Hepatocyte (in vitro differentiated cells): ENCODE results near the gene ITGB7. TPM values are rescaled to one million over a fixed set of nuclear protein-coding genes. Genes with fewer than 3 reads are reported as not detected.

Experiments
- DNase-seq: peaks from one replicate; pipeline ENCODE4 v3.0.0-alpha.2; 2016; ENCODE audit warnings: low spot score
- H2AFZ ChIP-seq: fragments of 200-600 bp; sonication (generic); 2 replicates; pipeline ENCODE4 v1.6.0; 2016; ENCODE audit warnings: antibody characterized with exemption, mild to moderate bottlenecking
- H3K27ac ChIP-seq: fragments of 200-600 bp; sonication (generic); 2 replicates; pipeline ENCODE4 v1.5.1; 2016; ENCODE audit warnings: mild to moderate bottlenecking
- H3K27me3 ChIP-seq: fragments of 200-600 bp; sonication (generic); 2 replicates; pipeline ENCODE4 v1.6.1; 2016
- H3K36me3 ChIP-seq: fragments of 200-600 bp; sonication (generic); replicated peaks from 2 replicates; pipeline ENCODE4 v1.5.1; 2016; ENCODE audit warnings: low read depth; ENCODE audit not compliant: insufficient read depth
- H3K4me1 ChIP-seq: fragments of 200-600 bp; sonication (generic); 2 replicates; pipeline ENCODE4 v1.5.1; 2016; ENCODE audit warnings: mild to moderate bottlenecking, moderate library complexity; ENCODE audit not compliant: insufficient read depth
- H3K4me2 ChIP-seq: fragments of 200-600 bp; sonication (generic); 2 replicates; pipeline ENCODE4 v1.6.0; 2016
- H3K4me3 ChIP-seq: fragments of 200-600 bp; sonication (generic); 2 replicates; pipeline ENCODE4 v1.5.1; 2016; ENCODE audit warnings: mild to moderate bottlenecking
- H3K79me2 ChIP-seq: fragments of 200-600 bp; sonication (generic); 2 replicates; pipeline ENCODE4 v1.6.0; 2017; ENCODE audit warnings: mild to moderate bottlenecking
- H3K9me2 ChIP-seq: fragments of 200-600 bp; sonication (generic); replicated peaks from 2 replicates; pipeline ENCODE4 v1.6.0; 2017; ENCODE audit warnings: mild to moderate bottlenecking; ENCODE audit not compliant: insufficient read depth
- H3K9me3 ChIP-seq: fragments of 200-600 bp; sonication (generic); 2 replicates; pipeline ENCODE4 v1.5.1; 2016; ENCODE audit warnings: low read depth, mild to moderate bottlenecking
- H4K20me1 ChIP-seq: fragments of 200-600 bp; sonication (generic); 2 replicates; pipeline ENCODE4 v1.6.0; 2016; ENCODE audit warnings: mild to moderate bottlenecking; ENCODE audit not compliant: insufficient read depth, poor library complexity, severe bottlenecking
- CTCF ChIP-seq: fragments of 200-600 bp; sonication (generic); IDR thresholded peaks from 2 replicates; pipeline ENCODE4 v1.5.1; 2016; ENCODE audit warnings: antibody characterized with exemption, mild to moderate bottlenecking; ENCODE audit not compliant: poor library complexity
- EZH2 ChIP-seq: fragments of 200-600 bp; sonication (generic); IDR thresholded peaks from 2 replicates; pipeline ENCODE4 v1.6.1; 2016; ENCODE audit warnings: antibody characterized with exemption, mild to moderate bottlenecking, borderline replicate concordance
- EZH2phosphoT487 ChIP-seq: fragments of 200-600 bp; sonication (generic); IDR thresholded peaks from one replicate; pipeline ENCODE4 v1.6.1; 2018; ENCODE audit warnings: antibody characterized with exemption, mild to moderate bottlenecking, low read depth, moderate library complexity; ENCODE audit not compliant: unreplicated experiment, severe bottlenecking
- WGBS: methylation state at CpG from one replicate; pipeline ENCODE4 v1.1.6; 2016; ENCODE audit warnings: low lambda C conversion rate; ENCODE audit errors: missing lambda C conversion rate; 5-methylcytosine and 5-hydroxymethylcytosine counted together
- polyA plus RNA-seq: library from polyadenylated mRNA; unstranded; fragments of >200 nt; fragmentation: Nextera tagmentation; extraction: Ambion mirVana; gene quantifications from 2 replicates; pipeline ENCODE4 v1.2.1, GENCODE V29; 2016
- total RNA-seq: library from RNA; depleted of rRNA; stranded (reverse); fragments of >200 nt; gene quantifications from 2 replicates; pipeline ENCODE4 v1.2.3, GENCODE V29; 2014

ITGB7 gene
- total and polyA plus RNA-seq, 2 experiments from 2014 or later, result 0.23 TPM; not detected in 1

GRCh38 chr12:53219292-53219955, 12.4 kb upstream of the ITGB7 start:
- WGBS, result 7% methylated on average over 27 of the region's 27 CpGs
- peak overlapping the region; percentile 67 for H2AFZ ChIP-seq
- peaks cover 12% of the 10 kb centered on the region for H4K20me1 ChIP-seq
- no peaks in the 10 kb centered on the region for H3K27me3 ChIP-seq
- no peaks in the 10 kb centered on the region for H3K36me3 ChIP-seq
- H3K4me3 ChIP-seq, result peak overlapping the region; percentile 91
- no peaks in the 10 kb centered on the region for H3K9me2 ChIP-seq
- H3K9me3 ChIP-seq, result no peaks in the 10 kb centered on the region
- DNase-seq, result peak; percentile 54
- TF ChIP-seq EZH2phosphoT487 (no peak), CTCF (no peak), EZH2 (no peak)
- H3K4me1 ChIP-seq, result peaks cover 60% of the 10 kb centered on the region
- peaks cover 55% of the 10 kb centered on the region for H3K79me2 ChIP-seq
- peak overlapping the region; percentile 98 for H3K4me2 ChIP-seq
- H3K27ac ChIP-seq, result peak overlapping the region; percentile 100

GRCh38 chr12:53218551-53219291, 11.7 kb upstream of the ITGB7 start:
- H3K9me2 ChIP-seq, result no peaks in the 10 kb centered on the region
- peaks cover 57% of the 10 kb centered on the region for H3K79me2 ChIP-seq
- WGBS, result 18% methylated on average over 20 of the region's 30 CpGs
- peak overlapping the region; percentile 100 for H3K27ac ChIP-seq
- no peak for TF ChIP-seq CTCF
- TF ChIP-seq EZH2phosphoT487, result no peak
- TF ChIP-seq EZH2, result no peak
- H4K20me1 ChIP-seq, result peaks cover 14% of the 10 kb centered on the region
- no peak for DNase-seq
- peaks cover 53% of the 10 kb centered on the region for H3K4me1 ChIP-seq
- peak overlapping the region; percentile 98 for H3K4me2 ChIP-seq
- H2AFZ ChIP-seq, result no peak overlapping the region
- no peaks in the 10 kb centered on the region for H3K9me3 ChIP-seq
- no peaks in the 10 kb centered on the region for H3K36me3 ChIP-seq
- no peaks in the 10 kb centered on the region for H3K27me3 ChIP-seq
- H3K4me3 ChIP-seq, result peak overlapping the region; percentile 91

GRCh38 chr12:53217931-53218307, 10.9 kb upstream of the ITGB7 start:
- TF ChIP-seq CTCF, result no peak
- no peak for TF ChIP-seq EZH2phosphoT487
- TF ChIP-seq EZH2, result no peak
- peaks cover 20% of the 10 kb centered on the region for H4K20me1 ChIP-seq
- no peaks in the 10 kb centered on the region for H3K36me3 ChIP-seq
- H3K4me1 ChIP-seq, result peaks cover 46% of the 10 kb centered on the region
- H2AFZ ChIP-seq, result no peak overlapping the region
- no peak for DNase-seq
- H3K4me2 ChIP-seq, result peak overlapping the region; percentile 98
- H3K27ac ChIP-seq, result peak overlapping the region; percentile 100
- H3K27me3 ChIP-seq, result no peaks in the 10 kb centered on the region
- H3K9me3 ChIP-seq, result no peaks in the 10 kb centered on the region
- peaks cover 57% of the 10 kb centered on the region for H3K79me2 ChIP-seq
- WGBS, result 32% methylated on average over 3 of the region's 3 CpGs
- no peaks in the 10 kb centered on the region for H3K9me2 ChIP-seq
- H3K4me3 ChIP-seq, result no peak overlapping the region
